PC-9 (cell line): ENCODE measurements around the gene SND1. TPM values are rescaled to one million over a fixed set of nuclear protein-coding genes. Genes with fewer than 3 reads are reported as not detected.

Source experiments
- BruUV-seq: library from RNA; stranded (reverse); fragments of 400-500 nt; replicated peaks from 2 replicates; lab custom pipeline; 2021; lab: Mats Ljungman, UMichigan
- CTCF ChIA-PET: fragments of 300-600 bp; sonication (Branson Sonifier 250); formaldehyde crosslinking; loops from one replicate; lab custom pipeline; 2022; ENCODE audit warnings: antibody characterized with exemption; lab: Charles Lee
- POLR2A ChIA-PET: fragments of 300-600 bp; sonication (Branson Sonifier 250); formaldehyde crosslinking; loops from one replicate; lab custom pipeline; 2022; ENCODE audit warnings: antibody characterized with exemption; ENCODE audit not compliant: unreplicated experiment; lab: Charles Lee
- DNase-seq, 2 experiments: peaks; one replicate each; pipeline versions ENCODE4 v3.0.0 to v3.0.0-alpha.2; 2015 to 2022; ENCODE audit warnings: mixed read lengths in 1 of 2
- H2AFZ ChIP-seq: fragments of 200-600 bp; sonication (generic); 2 replicates; pipeline ENCODE4 v1.8.1; 2017; ENCODE audit warnings: antibody characterized with exemption
- H3F3A ChIP-seq: fragments of 200-600 bp; sonication (generic); 2 replicates; pipeline ENCODE4 v1.8.1; 2017; ENCODE audit warnings: antibody characterized with exemption, mild to moderate bottlenecking, low read depth; ENCODE audit not compliant: insufficient read depth
- H3K27ac ChIP-seq: fragments of 200-600 bp; sonication (generic); 2 replicates; pipeline ENCODE4 v1.6.1; 2016; ENCODE audit warnings: mixed run types
- H3K27me3 ChIP-seq: fragments of 200-600 bp; sonication (generic); 2 replicates; pipeline ENCODE4 v1.6.1; 2016; ENCODE audit warnings: low read depth, mixed run types; ENCODE audit not compliant: insufficient read depth
- H3K36me3 ChIP-seq: fragments of 200-600 bp; sonication (generic); 2 replicates; pipeline ENCODE4 v1.6.1; 2016; ENCODE audit warnings: low read depth, mixed run types
- H3K4me1 ChIP-seq: fragments of 200-600 bp; sonication (generic); replicated peaks from 2 replicates; pipeline ENCODE4 v1.6.1; 2016; ENCODE audit warnings: mixed run types; ENCODE audit not compliant: insufficient read depth
- H3K4me2 ChIP-seq: fragments of 200-600 bp; sonication (generic); 2 replicates; pipeline ENCODE4 v1.6.1; 2017; ENCODE audit warnings: mixed run types
- H3K4me3 ChIP-seq: fragments of 200-600 bp; sonication (generic); 2 replicates; pipeline ENCODE4 v1.6.1; 2016; ENCODE audit warnings: mixed run types
- H3K79me2 ChIP-seq: fragments of 200-600 bp; sonication (generic); 2 replicates; pipeline ENCODE4 v1.6.1; 2017; ENCODE audit warnings: low read depth, mixed run types
- H3K9me2 ChIP-seq: fragments of 200-600 bp; sonication (generic); 2 replicates; pipeline ENCODE4 v1.8.1; 2017; ENCODE audit warnings: mild to moderate bottlenecking; ENCODE audit not compliant: insufficient read depth
- H3K9me3 ChIP-seq: fragments of 200-600 bp; sonication (generic); 2 replicates; pipeline ENCODE4 v1.8.1; 2016; ENCODE audit warnings: low read depth; ENCODE audit not compliant: insufficient read depth
- H4K20me1 ChIP-seq: fragments of 200-600 bp; sonication (generic); 2 replicates; pipeline ENCODE4 v1.8.1; 2017; ENCODE audit not compliant: insufficient read depth
- CTCF ChIP-seq: fragments of 200-600 bp; sonication (generic); conservative IDR thresholded peaks from 2 replicates; pipeline ENCODE4 v1.6.1; 2017; ENCODE audit warnings: mixed run types, antibody characterized with exemption, mild to moderate bottlenecking, moderate library complexity
- EZH2 ChIP-seq: fragments of 200-600 bp; sonication (generic); IDR thresholded peaks from 2 replicates; pipeline ENCODE4 v1.8.0; 2017; ENCODE audit warnings: antibody characterized with exemption, low read depth
- intact Hi-C: fragments of 100-400 bp; cut with micrococcal nuclease; formaldehyde crosslinking; loops from one replicate; pipeline ENCODE4 v1.10.0; 2022; ENCODE audit not compliant: unreplicated experiment
- total RNA-seq: library from RNA; stranded (reverse); gene quantifications from 2 replicates; pipeline ENCODE4 v1.2.3, GENCODE V29; 2021

SND1 gene
- total RNA-seq, 1 experiment from 2014 or later: 273 TPM

DNA sequence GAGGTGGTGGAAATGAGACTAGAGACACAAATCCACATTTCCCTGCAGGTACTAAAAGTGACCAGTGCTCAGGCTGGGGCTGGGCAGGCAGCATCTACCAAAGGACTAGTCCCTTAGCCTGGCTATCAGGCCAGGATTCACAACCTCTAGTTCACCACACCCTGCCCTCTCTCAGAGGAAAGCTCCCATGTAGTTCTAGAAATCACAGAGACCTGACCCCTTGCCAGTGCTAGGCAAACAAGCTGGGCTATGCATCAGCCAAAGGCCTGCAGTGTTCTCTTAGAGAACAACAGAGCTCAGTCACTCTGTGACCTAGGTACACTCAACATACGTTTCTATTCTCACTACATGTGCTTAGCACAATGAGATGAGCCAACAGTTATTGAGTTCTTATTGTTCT is 405.9 kb downstream of the SND1 start:
- Histone ChIP-seq H3K27me3 (no peaks in the 10 kb centered on the region), H4K20me1 (no peaks in the 10 kb centered on the region; the same call in 1 of the 2 replicates), H3F3A (no peaks in the 10 kb centered on the region), H3K4me2 (no peak overlapping the region), H3K79me2 (no peaks in the 10 kb centered on the region), H3K4me3 (no peak overlapping the region), H3K4me1 (no peaks in the 10 kb centered on the region), H2AFZ (no peak overlapping the region), H3K36me3 (no peaks in the 10 kb centered on the region), H3K27ac (no peak overlapping the region), H3K9me3 (no peaks in the 10 kb centered on the region), H3K9me2 (no peaks in the 10 kb centered on the region)
- BruUV-seq: no TSS peak
- ChIA-PET CTCF (no interaction called here), POLR2A (interaction anchor here (0.6 to 0.7 kb wide), 2 partner anchors 160 to 438 kb away, joined by 3 read pairs; no protein-coding TSS in a partner anchor)
- no peak for DNase-seq
- no peak for TF ChIP-seq EZH2
- no peak for TF ChIP-seq CTCF
- intact Hi-C loops: no loop called here

DNA sequence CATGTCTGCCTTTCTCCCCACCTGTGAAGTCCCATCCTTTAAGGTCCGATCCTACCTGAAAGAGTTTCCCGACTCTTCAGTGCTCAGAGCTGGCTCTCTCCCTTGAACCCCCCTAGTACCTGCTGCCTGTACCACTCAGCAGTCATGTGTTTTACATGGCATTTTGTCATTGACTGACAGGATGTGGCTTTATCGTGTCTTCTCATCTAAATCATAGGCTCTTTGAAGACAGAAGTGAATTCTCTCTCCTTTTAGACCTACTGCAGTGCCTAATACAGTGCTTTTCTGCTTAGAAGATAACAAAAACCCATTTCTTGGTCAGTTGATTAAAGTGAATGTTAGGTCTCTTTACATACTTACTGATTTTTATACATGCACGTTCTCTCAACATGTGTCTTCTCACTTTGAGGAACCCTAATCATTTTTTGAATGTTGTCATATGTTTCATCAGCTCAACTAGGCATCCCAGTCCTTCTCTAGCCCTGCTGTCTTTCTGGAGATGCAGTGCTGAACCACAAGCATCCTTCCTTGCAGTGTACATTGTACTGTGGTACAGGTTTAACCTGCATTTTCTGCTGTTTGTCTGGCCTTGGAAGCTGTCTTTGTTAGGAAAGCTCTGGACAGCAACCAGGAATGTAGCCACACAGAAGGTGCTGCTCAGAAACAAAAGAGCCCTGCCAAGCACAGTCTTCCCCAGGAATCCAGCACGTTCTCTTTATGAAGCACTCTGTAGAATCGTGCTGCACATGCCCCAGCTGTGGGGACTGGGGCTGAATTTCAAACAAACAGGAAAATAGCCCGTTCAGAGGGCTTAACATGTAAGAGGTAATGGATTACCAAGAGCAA is 407.4 kb downstream of the SND1 start:
- H3K4me3 ChIP-seq: no peak overlapping the region
- H3K9me2 ChIP-seq: no peaks in the 10 kb centered on the region
- no peaks in the 10 kb centered on the region for H3K9me3 ChIP-seq
- no peaks in the 10 kb centered on the region for H3F3A ChIP-seq
- no peak for DNase-seq
- H3K79me2 ChIP-seq: no peaks in the 10 kb centered on the region
- intact Hi-C loops: no loop called here
- no peak overlapping the region for H3K27ac ChIP-seq
- CTCF ChIA-PET: no interaction called here
- no peak overlapping the region for H2AFZ ChIP-seq
- no peaks in the 10 kb centered on the region for H3K4me1 ChIP-seq
- H4K20me1 ChIP-seq: no peaks in the 10 kb centered on the region; the same call in 1 of the 2 replicates
- TF ChIP-seq CTCF (no peak), EZH2 (no peak)
- POLR2A ChIA-PET: no interaction called here
- no peaks in the 10 kb centered on the region for H3K27me3 ChIP-seq
- no peaks in the 10 kb centered on the region for H3K36me3 ChIP-seq
- no peak overlapping the region for H3K4me2 ChIP-seq
- BruUV-seq: no TSS peak

- intact Hi-C loops: no loop called here
- Histone ChIP-seq H3K9me2 (no peaks in the 10 kb centered on the region), H3K27me3 (no peaks in the 10 kb centered on the region), H3F3A (no peaks in the 10 kb centered on the region), H4K20me1 (no peaks in the 10 kb centered on the region; the same call in 1 of the 2 replicates), H3K79me2 (no peaks in the 10 kb centered on the region), H3K27ac (no peak overlapping the region), H2AFZ (no peak overlapping the region), H3K4me1 (no peaks in the 10 kb centered on the region), H3K9me3 (no peaks in the 10 kb centered on the region), H3K4me2 (no peak overlapping the region), H3K36me3 (no peaks in the 10 kb centered on the region), H3K4me3 (no peak overlapping the region)
- CTCF ChIA-PET: no interaction called here
- no TSS peak for BruUV-seq
- POLR2A ChIA-PET: no interaction called here
- no peak for DNase-seq
- TF ChIP-seq EZH2 (no peak), CTCF (no peak)
Observed at GRCh38 chr7:128060018-128060417, 408.0 kb downstream of the SND1 start.
